H9 (cell line): Measurements from ENCODE around the gene PACC1. TPM values are rescaled to one million over a fixed set of nuclear protein-coding genes. Genes with fewer than 3 reads are reported as not detected.

Experiments
- DNase-seq: peaks from one replicate; pipeline ENCODE4 v3.0.0-alpha.2; 2017
- H2AFZ ChIP-seq: one replicate; pipeline ENCODE4 v1.6.1; 2013; ENCODE audit warnings: mild to moderate bottlenecking, low read length, control low read depth, moderate library complexity
- H2AK5ac ChIP-seq: 2 replicates; pipeline ENCODE4 v1.6.1; 2013; ENCODE audit warnings: low read length, control low read depth, mixed read lengths; ENCODE audit not compliant: insufficient read length
- H2BK120ac ChIP-seq: one replicate; pipeline ENCODE4 v1.6.1; 2013; ENCODE audit warnings: low read depth, mild to moderate bottlenecking, low read length, control low read depth, inconsistent platforms; ENCODE audit not compliant: poor library complexity, severe bottlenecking
- H2BK12ac ChIP-seq: 2 replicates; pipeline ENCODE4 v1.6.1; 2013; ENCODE audit warnings: low read length, control low read depth, mixed read lengths, low read depth; ENCODE audit not compliant: insufficient read length
- H2BK15ac ChIP-seq: 2 replicates; pipeline ENCODE4 v1.6.1; 2013; ENCODE audit warnings: low read depth, low read length, control low read depth
- H2BK20ac ChIP-seq: one replicate; pipeline ENCODE4 v1.6.1; 2013; ENCODE audit warnings: low read depth, mild to moderate bottlenecking, low read length, control low read depth, inconsistent platforms; ENCODE audit not compliant: poor library complexity, severe bottlenecking
- H2BK5ac ChIP-seq: 2 replicates; pipeline ENCODE4 v1.6.1; 2013; ENCODE audit warnings: low read length, control low read depth, mixed read lengths; ENCODE audit not compliant: insufficient read length
- H3K14ac ChIP-seq: 2 replicates; pipeline ENCODE4 v1.6.1; 2013; ENCODE audit warnings: low read length, control low read depth; ENCODE audit not compliant: insufficient read depth
- H3K18ac ChIP-seq: 2 replicates; pipeline ENCODE4 v1.6.1; 2013; ENCODE audit warnings: low read depth, mild to moderate bottlenecking, mixed read lengths, low read length, control low read depth; ENCODE audit not compliant: insufficient read length
- H3K23ac ChIP-seq: 2 replicates; pipeline ENCODE4 v1.6.1; 2013; ENCODE audit warnings: low read length, control low read depth, mixed read lengths, low read depth; ENCODE audit not compliant: insufficient read length
- H3K23me2 ChIP-seq: 2 replicates; pipeline ENCODE4 v1.6.1; 2013; ENCODE audit warnings: low read depth, mild to moderate bottlenecking, mixed read lengths, low read length, control low read depth; ENCODE audit not compliant: insufficient read length, poor library complexity, severe bottlenecking
- H3K27ac ChIP-seq: 2 replicates; pipeline ENCODE4 v1.5.1; 2013; ENCODE audit warnings: low read length, control low read depth, mixed read lengths, low read depth; ENCODE audit not compliant: insufficient read length
- H3K27me3 ChIP-seq: 2 replicates; pipeline ENCODE4 v1.6.1; 2013; ENCODE audit warnings: low read length, control low read depth, inconsistent platforms; ENCODE audit not compliant: insufficient read depth
- H3K4ac ChIP-seq: 2 replicates; pipeline ENCODE4 v1.6.1; 2013; ENCODE audit warnings: low read depth, mild to moderate bottlenecking, control low read depth, inconsistent platforms, low read length, moderate library complexity
- H3K4me1 ChIP-seq: 2 replicates; pipeline ENCODE4 v1.6.1; 2013; ENCODE audit warnings: low read length, control low read depth, inconsistent platforms; ENCODE audit not compliant: insufficient read depth
- H3K4me2 ChIP-seq: 2 replicates; pipeline ENCODE4 v1.6.1; 2013; ENCODE audit warnings: low read length, control low read depth, mixed read lengths; ENCODE audit not compliant: insufficient read length, insufficient read depth
- H3K56ac ChIP-seq: 2 replicates; pipeline ENCODE4 v1.6.1; 2013; ENCODE audit warnings: low read depth, mild to moderate bottlenecking, mixed read lengths, low read length, control low read depth; ENCODE audit not compliant: insufficient read length
- H3K79me1 ChIP-seq: 2 replicates; pipeline ENCODE4 v1.6.1; 2013; ENCODE audit warnings: low read depth, mild to moderate bottlenecking, moderate library complexity, low read length, control low read depth, inconsistent platforms; ENCODE audit not compliant: insufficient read depth, poor library complexity, severe bottlenecking
- H3K79me2 ChIP-seq: 2 replicates; pipeline ENCODE4 v1.6.1; 2013; ENCODE audit warnings: low read length, control low read depth, inconsistent platforms; ENCODE audit not compliant: insufficient read depth
- H3K9ac ChIP-seq: 2 replicates; pipeline ENCODE4 v1.6.1; 2013; ENCODE audit warnings: low read length, control low read depth, mixed read lengths; ENCODE audit not compliant: insufficient read length; ENCODE audit errors: extremely low read depth
- H3K9me3 ChIP-seq: one replicate; pipeline ENCODE4 v1.6.1; 2013; ENCODE audit warnings: low read depth, low read length, inconsistent platforms; ENCODE audit not compliant: control insufficient read depth
- H3T11ph ChIP-seq: one replicate; pipeline ENCODE4 v1.6.1; 2013; ENCODE audit warnings: mild to moderate bottlenecking, low read length, control low read depth, inconsistent platforms
- H4K20me1 ChIP-seq: one replicate; pipeline ENCODE4 v1.6.1; 2013; ENCODE audit not compliant: control insufficient read depth, insufficient read length, insufficient read depth
- H4K5ac ChIP-seq: 2 replicates; pipeline ENCODE4 v1.6.1; 2013; ENCODE audit warnings: low read depth, mild to moderate bottlenecking, mixed read lengths, low read length, control low read depth; ENCODE audit not compliant: insufficient read length
- H4K8ac ChIP-seq: replicated peaks from 2 replicates; pipeline ENCODE4 v1.6.1; 2013; ENCODE audit warnings: low read length, control low read depth, mixed read lengths, low read depth; ENCODE audit not compliant: insufficient read length
- H4K91ac ChIP-seq: 2 replicates; pipeline ENCODE4 v1.6.1; 2013; ENCODE audit warnings: low read depth, mild to moderate bottlenecking, moderate library complexity, mixed read lengths, low read length, control low read depth; ENCODE audit not compliant: insufficient read length
- H3K27ac Mint-ChIP-seq, 3 experiments: 2 replicates in 2 of 3; 3 replicates in 1 of 3; pipeline ENCODE4 v1.8.0; 2020 to 2021; ENCODE audit warnings: mixed read lengths in 3 of 3, mild to moderate bottlenecking in 1 of 3, moderate library complexity in 1 of 3
- H3K27me3 Mint-ChIP-seq: 2 replicates; pipeline ENCODE4 v1.8.0; 2021; ENCODE audit warnings: low read depth, mild to moderate bottlenecking, moderate library complexity, mixed read lengths
- H3K36me3 Mint-ChIP-seq, 3 experiments: 2 replicates in 2 of 3; 3 replicates in 1 of 3; pipeline ENCODE4 v1.8.0; 2020 to 2021; ENCODE audit warnings: low read depth in 3 of 3, mixed read lengths in 3 of 3; ENCODE audit not compliant: insufficient read depth in 1 of 3
- H3K4me1 Mint-ChIP-seq, 2 experiments: 2 replicates each; pipeline ENCODE4 v1.8.0; 2020; ENCODE audit warnings: mixed read lengths in 2 of 2
- H3K4me3 Mint-ChIP-seq, 2 experiments: 2 replicates in 1 of 2; 3 replicates in 1 of 2; pipeline ENCODE4 v1.8.0; 2020 to 2021; ENCODE audit warnings: mild to moderate bottlenecking in 2 of 2, mixed read lengths in 2 of 2, moderate library complexity in 1 of 2
- H3K9me3 Mint-ChIP-seq, 2 experiments: 2 replicates in 1 of 2; 3 replicates in 1 of 2; pipeline ENCODE4 v1.8.0; 2020; ENCODE audit warnings: mild to moderate bottlenecking in 2 of 2, mixed read lengths in 2 of 2, moderate library complexity in 1 of 2
- WGBS: extraction: QIAGEN DNeasy Blood & Tissue Kit; methylation state at CpG from one replicate; pipeline ENCODE4 v1.1.7; 2013; ENCODE audit warnings: missing lambda C conversion rate, low lambda C conversion rate, mixed read lengths; ENCODE audit not compliant: insufficient read length; ENCODE audit errors: extremely low coverage; 5-methylcytosine and 5-hydroxymethylcytosine counted together
- total RNA-seq: library from RNA; stranded (reverse); gene quantifications from 2 replicates; pipeline ENCODE4 v1.2.1, GENCODE V29; 2021
- TF ChIP-seq, protein P1 (sequence below): fragments of 200-600 bp; sonication (generic); conservative IDR thresholded peaks from 3 replicates; pipeline ENCODE4 v1.8.0; 2021; ENCODE audit warnings: antibody characterized with exemption, mild to moderate bottlenecking

PACC1 gene
- total RNA-seq, 1 experiment from 2014 or later = 10.9 TPM

- Histone ChIP-seq H2BK20ac (no peak overlapping the region), H2AFZ (no peak overlapping the region), H3K56ac (no peak overlapping the region), H3K14ac (no peak overlapping the region), H3K9ac (no peak overlapping the region), H3K23me2 (no peaks in the 10 kb centered on the region), H4K5ac (no peak overlapping the region), H4K91ac (no peak overlapping the region), H3K79me2 (no peaks in the 10 kb centered on the region), H4K8ac (no peak overlapping the region), H3K4me2 (no peak overlapping the region), H3K9me3 (no peaks in the 10 kb centered on the region), H2AK5ac (no peak overlapping the region), H3K27ac (no peak overlapping the region), H3K4ac (no peak overlapping the region), H2BK120ac (no peak overlapping the region), H3K79me1 (no peaks in the 10 kb centered on the region), H3K23ac (no peak overlapping the region), H2BK15ac (no peak overlapping the region), H2BK12ac (no peak overlapping the region), H4K20me1 (no peaks in the 10 kb centered on the region), H3K18ac (no peak overlapping the region), H3K27me3 (no peaks in the 10 kb centered on the region), H3K4me1 (no peaks in the 10 kb centered on the region), H3T11ph (no peak overlapping the region), H2BK5ac (no peak overlapping the region)
- peaks cover 41 to 75% (median 68%) of the 10 kb centered on the region in 3 experiments for H3K36me3 Mint-ChIP-seq
- no peak for DNase-seq
- H3K27ac Mint-ChIP-seq = no peak overlapping the region
- TF ChIP-seq, protein P1, sequence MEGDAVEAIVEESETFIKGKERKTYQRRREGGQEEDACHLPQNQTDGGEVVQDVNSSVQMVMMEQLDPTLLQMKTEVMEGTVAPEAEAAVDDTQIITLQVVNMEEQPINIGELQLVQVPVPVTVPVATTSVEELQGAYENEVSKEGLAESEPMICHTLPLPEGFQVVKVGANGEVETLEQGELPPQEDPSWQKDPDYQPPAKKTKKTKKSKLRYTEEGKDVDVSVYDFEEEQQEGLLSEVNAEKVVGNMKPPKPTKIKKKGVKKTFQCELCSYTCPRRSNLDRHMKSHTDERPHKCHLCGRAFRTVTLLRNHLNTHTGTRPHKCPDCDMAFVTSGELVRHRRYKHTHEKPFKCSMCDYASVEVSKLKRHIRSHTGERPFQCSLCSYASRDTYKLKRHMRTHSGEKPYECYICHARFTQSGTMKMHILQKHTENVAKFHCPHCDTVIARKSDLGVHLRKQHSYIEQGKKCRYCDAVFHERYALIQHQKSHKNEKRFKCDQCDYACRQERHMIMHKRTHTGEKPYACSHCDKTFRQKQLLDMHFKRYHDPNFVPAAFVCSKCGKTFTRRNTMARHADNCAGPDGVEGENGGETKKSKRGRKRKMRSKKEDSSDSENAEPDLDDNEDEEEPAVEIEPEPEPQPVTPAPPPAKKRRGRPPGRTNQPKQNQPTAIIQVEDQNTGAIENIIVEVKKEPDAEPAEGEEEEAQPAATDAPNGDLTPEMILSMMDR = no peak
- no peaks in the 10 kb centered on the region for H3K27me3 Mint-ChIP-seq
- no peak overlapping the region for H3K4me3 Mint-ChIP-seq
- no CpG with 5 or more reads among the region's 3 CpGs for WGBS
- peaks cover 0 to 3% of the 10 kb centered on the region in 2 experiments; a peak in 1 of 4 replicates for H3K4me1 Mint-ChIP-seq
- H3K9me3 Mint-ChIP-seq = peaks cover 6% of the 10 kb centered on the region in 2 experiments; a peak in 3 of 5 replicates
Measured at GRCh38 chr1:212377644-212378043, 37.0 kb downstream of the PACC1 start.
